ENCODE data around the gene TBC1D22A.

Gene TBC1D22A

GRCh38 chr22:46902998-46903916 lies 140.8 kb downstream of the TBC1D22A start:
- Histone ChIP-seq H3K27ac (ENCODE audit: insufficient read depth, low read length, poor library complexity, severe bottlenecking) (no peak overlapping the region), H3K36me3 (ENCODE audit: control insufficient read depth, insufficient read depth, low read length) (peaks cover 19% of the 10 kb centered on the region), H3K9me3 (ENCODE audit: control insufficient read depth, low read length) (no peaks in the 10 kb centered on the region), H3K4me3 (ENCODE audit: insufficient read depth, low read depth, low read length, poor library complexity, severe bottlenecking) (no peak overlapping the region), H3K27me3 (replicated peaks; ENCODE audit: control insufficient read depth, insufficient read depth, low read length, poor library complexity, severe bottlenecking) (no peaks in the 10 kb centered on the region), H3K4me1 (ENCODE audit: control insufficient read depth, insufficient read depth, low read length, poor library complexity, severe bottlenecking) (no peaks in the 10 kb centered on the region)
- DNase-seq: no peak

- peaks cover 19% of the 10 kb centered on the region for H3K36me3 ChIP-seq (ENCODE audit: control insufficient read depth, insufficient read depth, low read length)
- H3K27me3 ChIP-seq (replicated peaks; ENCODE audit: control insufficient read depth, insufficient read depth, low read length, poor library complexity, severe bottlenecking): no peaks in the 10 kb centered on the region
- no peaks in the 10 kb centered on the region for H3K4me1 ChIP-seq (ENCODE audit: control insufficient read depth, insufficient read depth, low read length, poor library complexity, severe bottlenecking)
- no peak for DNase-seq
- H3K4me3 ChIP-seq (ENCODE audit: insufficient read depth, low read depth, low read length, poor library complexity, severe bottlenecking): no peak overlapping the region
- H3K9me3 ChIP-seq (ENCODE audit: control insufficient read depth, low read length): no peaks in the 10 kb centered on the region
- H3K27ac ChIP-seq (ENCODE audit: insufficient read depth, low read length, poor library complexity, severe bottlenecking): no peak overlapping the region
Observed at GRCh38 chr22:46905415-46905814, 143.0 kb downstream of the TBC1D22A start.

- DNase-seq: no peak
- no peak overlapping the region for H3K27ac ChIP-seq (ENCODE audit: insufficient read depth, low read length, poor library complexity, severe bottlenecking)
- H3K4me3 ChIP-seq (ENCODE audit: insufficient read depth, low read depth, low read length, poor library complexity, severe bottlenecking): no peak overlapping the region
- no peaks in the 10 kb centered on the region for H3K4me1 ChIP-seq (ENCODE audit: control insufficient read depth, insufficient read depth, low read length, poor library complexity, severe bottlenecking)
- no peaks in the 10 kb centered on the region for H3K27me3 ChIP-seq (replicated peaks; ENCODE audit: control insufficient read depth, insufficient read depth, low read length, poor library complexity, severe bottlenecking)
- no peaks in the 10 kb centered on the region for H3K9me3 ChIP-seq (ENCODE audit: control insufficient read depth, low read length)
- H3K36me3 ChIP-seq (ENCODE audit: control insufficient read depth, insufficient read depth, low read length): peaks cover 19% of the 10 kb centered on the region
Observed at GRCh38 chr22:46905834-46906233, 143.4 kb downstream of the TBC1D22A start.

DNA sequence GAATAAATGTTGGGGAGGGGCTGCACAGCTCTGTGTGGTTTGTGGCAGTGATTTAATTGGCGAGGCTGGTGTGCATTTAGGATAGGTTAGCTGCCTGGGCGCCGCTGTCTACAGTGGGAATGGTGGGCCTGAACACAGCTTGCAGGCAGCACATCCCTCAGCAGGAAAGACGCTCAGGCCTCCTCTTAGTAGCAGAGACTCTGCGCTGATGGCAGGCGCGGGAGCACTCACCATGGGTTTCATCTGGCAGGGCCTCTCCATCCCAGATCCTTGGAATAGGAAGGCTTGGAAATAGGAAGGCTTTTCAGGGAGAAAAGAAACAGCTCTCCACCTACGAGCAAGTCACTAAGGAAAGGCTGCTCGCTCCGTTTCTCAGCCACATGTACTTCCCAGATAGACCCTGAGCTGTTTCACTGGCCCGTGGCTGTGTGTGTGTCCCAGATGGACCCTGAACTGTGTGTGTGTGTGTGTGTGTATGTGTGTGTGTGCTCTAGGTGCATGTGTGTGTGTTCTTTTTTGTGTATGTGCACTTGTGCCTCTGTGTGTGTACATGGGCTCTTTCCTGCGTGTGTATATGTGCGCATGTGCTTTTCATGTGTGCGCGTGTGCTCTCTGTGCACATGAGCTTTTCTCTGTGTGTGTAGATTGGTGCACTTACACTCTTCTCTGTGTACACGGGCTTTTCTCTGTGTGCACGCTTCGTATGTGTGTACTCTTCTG lies 144.0 kb downstream of the TBC1D22A start:
- DNase-seq: no peak
- Histone ChIP-seq H3K27me3 (replicated peaks; ENCODE audit: control insufficient read depth, insufficient read depth, low read length, poor library complexity, severe bottlenecking) (no peaks in the 10 kb centered on the region), H3K36me3 (ENCODE audit: control insufficient read depth, insufficient read depth, low read length) (peaks cover 19% of the 10 kb centered on the region), H3K4me3 (ENCODE audit: insufficient read depth, low read depth, low read length, poor library complexity, severe bottlenecking) (no peak overlapping the region), H3K27ac (ENCODE audit: insufficient read depth, low read length, poor library complexity, severe bottlenecking) (no peak overlapping the region), H3K4me1 (ENCODE audit: control insufficient read depth, insufficient read depth, low read length, poor library complexity, severe bottlenecking) (no peaks in the 10 kb centered on the region), H3K9me3 (ENCODE audit: control insufficient read depth, low read length) (no peaks in the 10 kb centered on the region)

- no peak for DNase-seq
- H3K4me1 ChIP-seq (ENCODE audit: control insufficient read depth, insufficient read depth, low read length, poor library complexity, severe bottlenecking): no peaks in the 10 kb centered on the region
- no peak overlapping the region for H3K27ac ChIP-seq (ENCODE audit: insufficient read depth, low read length, poor library complexity, severe bottlenecking)
- no peaks in the 10 kb centered on the region for H3K27me3 ChIP-seq (replicated peaks; ENCODE audit: control insufficient read depth, insufficient read depth, low read length, poor library complexity, severe bottlenecking)
- H3K9me3 ChIP-seq (ENCODE audit: control insufficient read depth, low read length): no peaks in the 10 kb centered on the region
- H3K36me3 ChIP-seq (ENCODE audit: control insufficient read depth, insufficient read depth, low read length): peaks cover 20% of the 10 kb centered on the region
- H3K4me3 ChIP-seq (ENCODE audit: insufficient read depth, low read depth, low read length, poor library complexity, severe bottlenecking): no peak overlapping the region
Observed at GRCh38 chr22:46907241-46908215, 145.1 kb downstream of the TBC1D22A start.

DNA sequence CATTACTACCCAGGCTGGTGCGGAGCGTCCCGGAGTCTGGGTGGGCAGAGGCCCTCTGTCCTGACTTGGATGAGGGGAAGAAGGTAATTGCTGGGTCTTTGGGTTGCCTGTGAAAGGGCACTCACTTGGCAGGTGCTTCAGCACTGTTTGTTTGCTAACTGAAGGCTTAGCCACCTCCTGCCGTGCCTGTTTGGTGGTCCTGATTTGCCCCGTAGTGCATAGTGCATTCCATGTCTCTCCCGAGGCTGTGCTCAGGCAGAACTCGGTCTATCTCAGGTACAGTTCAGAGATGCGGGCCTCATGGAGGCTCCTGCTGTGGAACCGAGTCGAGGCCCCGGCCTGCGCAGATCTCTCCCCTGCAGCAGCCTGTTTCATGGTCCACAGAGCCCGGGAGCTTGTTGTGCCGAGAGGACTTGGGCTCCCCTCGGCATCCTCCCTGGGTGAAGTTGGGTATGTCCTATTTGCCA lies 146.2 kb downstream of the TBC1D22A start:
- Histone ChIP-seq H3K4me3 (ENCODE audit: insufficient read depth, low read depth, low read length, poor library complexity, severe bottlenecking) (no peak overlapping the region), H3K27ac (ENCODE audit: insufficient read depth, low read length, poor library complexity, severe bottlenecking) (no peak overlapping the region), H3K4me1 (ENCODE audit: control insufficient read depth, insufficient read depth, low read length, poor library complexity, severe bottlenecking) (no peaks in the 10 kb centered on the region), H3K36me3 (ENCODE audit: control insufficient read depth, insufficient read depth, low read length) (peaks cover 21% of the 10 kb centered on the region), H3K27me3 (replicated peaks; ENCODE audit: control insufficient read depth, insufficient read depth, low read length, poor library complexity, severe bottlenecking) (no peaks in the 10 kb centered on the region), H3K9me3 (ENCODE audit: control insufficient read depth, low read length) (no peaks in the 10 kb centered on the region)
- no peak for DNase-seq

DNA sequence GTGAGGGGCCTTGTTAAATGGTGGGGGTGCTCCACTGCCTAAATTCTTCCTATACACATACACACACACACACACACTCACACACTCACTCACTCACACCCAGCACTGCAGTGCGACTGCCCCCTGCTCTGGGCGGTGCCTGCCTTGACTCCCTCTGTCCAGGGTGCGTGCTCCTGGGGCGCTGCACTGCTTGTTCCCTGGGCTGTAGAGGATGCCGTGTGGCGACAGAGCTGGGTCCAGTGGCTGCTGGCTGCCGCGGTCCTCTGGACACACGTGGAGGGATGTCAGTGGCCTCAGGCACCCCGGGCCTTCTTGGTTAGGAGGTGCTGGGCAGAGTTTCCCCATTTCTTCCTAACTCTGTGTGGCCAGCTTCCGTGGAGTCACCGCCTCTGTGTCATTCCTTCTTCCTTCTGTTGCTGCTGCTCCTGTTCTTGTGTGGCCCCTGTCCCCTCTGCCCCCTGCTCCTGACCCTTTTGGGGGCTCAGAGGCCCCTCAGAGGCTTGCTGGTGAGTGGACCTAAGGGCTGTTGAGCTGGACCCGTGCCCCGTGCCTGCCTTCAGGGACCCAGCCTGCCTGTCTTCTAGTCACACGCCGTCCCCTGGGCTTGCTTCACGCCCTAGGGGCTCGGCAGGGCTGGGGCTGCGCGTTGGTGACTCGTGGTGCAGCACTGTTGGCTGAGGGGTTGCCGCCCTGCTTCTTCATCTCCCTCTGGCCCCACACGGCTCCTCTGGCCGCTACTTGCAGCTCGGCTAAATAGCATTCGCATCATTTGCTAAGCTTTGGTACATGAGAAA lies 147.0 kb downstream of the TBC1D22A start:
- H3K36me3 ChIP-seq (ENCODE audit: control insufficient read depth, insufficient read depth, low read length): peaks cover 24% of the 10 kb centered on the region
- DNase-seq: no peak
- no peaks in the 10 kb centered on the region for H3K27me3 ChIP-seq (replicated peaks; ENCODE audit: control insufficient read depth, insufficient read depth, low read length, poor library complexity, severe bottlenecking)
- no peaks in the 10 kb centered on the region for H3K9me3 ChIP-seq (ENCODE audit: control insufficient read depth, low read length)
- H3K4me3 ChIP-seq (ENCODE audit: insufficient read depth, low read depth, low read length, poor library complexity, severe bottlenecking): no peak overlapping the region
- H3K27ac ChIP-seq (ENCODE audit: insufficient read depth, low read length, poor library complexity, severe bottlenecking): no peak overlapping the region
- H3K4me1 ChIP-seq (ENCODE audit: control insufficient read depth, insufficient read depth, low read length, poor library complexity, severe bottlenecking): no peaks in the 10 kb centered on the region

DNA sequence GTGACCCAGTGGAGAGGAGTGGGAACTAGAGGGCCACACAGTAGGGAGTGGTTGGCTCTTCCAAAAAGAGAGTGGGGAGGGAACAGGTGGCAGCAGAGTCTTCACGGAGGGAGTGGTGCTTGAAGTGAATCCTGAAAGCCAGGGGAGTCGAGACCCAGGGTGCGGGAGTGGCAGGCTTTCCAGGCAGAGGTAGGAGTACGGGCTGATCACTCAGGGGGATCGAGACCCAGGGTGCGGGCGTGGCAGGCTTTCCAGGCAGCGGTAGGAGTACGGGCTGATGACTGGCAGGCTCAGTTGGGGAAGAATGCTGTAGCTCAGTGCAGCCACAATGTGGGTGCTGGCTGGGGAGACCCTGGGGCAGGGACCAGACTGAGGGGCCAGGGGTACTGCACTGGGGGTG lies 148.2 kb downstream of the TBC1D22A start:
- Histone ChIP-seq H3K27me3 (replicated peaks; ENCODE audit: control insufficient read depth, insufficient read depth, low read length, poor library complexity, severe bottlenecking) (no peaks in the 10 kb centered on the region), H3K4me3 (ENCODE audit: insufficient read depth, low read depth, low read length, poor library complexity, severe bottlenecking) (no peak overlapping the region), H3K4me1 (ENCODE audit: control insufficient read depth, insufficient read depth, low read length, poor library complexity, severe bottlenecking) (no peaks in the 10 kb centered on the region), H3K36me3 (ENCODE audit: control insufficient read depth, insufficient read depth, low read length) (peaks cover 28% of the 10 kb centered on the region), H3K9me3 (ENCODE audit: control insufficient read depth, low read length) (no peaks in the 10 kb centered on the region), H3K27ac (ENCODE audit: insufficient read depth, low read length, poor library complexity, severe bottlenecking) (no peak overlapping the region)
- DNase-seq: no peak

DNA sequence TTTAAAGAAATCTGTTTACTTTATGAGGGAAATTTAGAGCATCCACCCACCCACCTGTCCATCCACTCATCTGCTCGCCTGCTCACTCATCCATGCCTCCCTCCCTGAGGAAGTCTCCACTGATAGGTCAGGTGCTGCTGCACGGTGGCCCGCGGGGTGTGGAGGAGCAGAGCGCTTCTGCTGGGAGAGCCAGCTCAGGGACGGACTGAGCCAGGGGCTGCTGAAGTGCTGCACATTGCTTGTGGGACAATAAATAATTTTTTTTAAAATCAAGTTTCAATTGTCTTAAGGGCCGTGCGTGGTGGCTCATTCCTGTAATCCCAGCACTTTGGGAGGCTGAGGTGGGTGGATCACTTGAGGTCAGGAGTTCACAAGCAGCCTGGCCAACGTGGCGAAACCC lies 148.9 kb downstream of the TBC1D22A start:
- Histone ChIP-seq H3K27me3 (replicated peaks; ENCODE audit: control insufficient read depth, insufficient read depth, low read length, poor library complexity, severe bottlenecking) (no peaks in the 10 kb centered on the region), H3K4me1 (ENCODE audit: control insufficient read depth, insufficient read depth, low read length, poor library complexity, severe bottlenecking) (no peaks in the 10 kb centered on the region), H3K27ac (ENCODE audit: insufficient read depth, low read length, poor library complexity, severe bottlenecking) (no peak overlapping the region), H3K9me3 (ENCODE audit: control insufficient read depth, low read length) (no peaks in the 10 kb centered on the region), H3K36me3 (ENCODE audit: control insufficient read depth, insufficient read depth, low read length) (peaks cover 28% of the 10 kb centered on the region), H3K4me3 (ENCODE audit: insufficient read depth, low read depth, low read length, poor library complexity, severe bottlenecking) (no peak overlapping the region)
- no peak for DNase-seq

Data from effector memory CD4-positive, alpha-beta T cell (primary cell).